K562 (cell line): Measurements from ENCODE around the gene ME3. TPM values are rescaled to one million over a fixed set of nuclear protein-coding genes. Genes with fewer than 3 reads are reported as not detected.
A peak's percentile ranks its signal among the peaks of the same experiment; 100 is the strongest.

Experiments used
- ATAC-seq: fragments of 200-7000 bp; cut with Tn5 transposase; 3 replicates; pipeline ENCODE4 v1.9.1; 2020; ENCODE audit warnings: moderate library complexity
- BruUV-seq: library from RNA; stranded (reverse); fragments of 400-500 nt; replicated peaks from 2 replicates; lab custom pipeline; 2021; lab: Mats Ljungman, UMichigan
- CTCF ChIA-PET: fragments of 300-600 bp; formaldehyde crosslinking; extraction: SDS; loops from one replicate; lab custom pipeline; 2021; ENCODE audit warnings: low intra/inter-chr PET ratio; lab: Yijun Ruan, JAX
- POLR2A ChIA-PET: fragments of 300-600, 350-650 bp; sonication (Branson Sonifier 250); formaldehyde crosslinking; extraction: SDS; loops from one replicate; lab custom pipeline; 2021; ENCODE audit warnings: antibody characterized with exemption, inconsistent platforms; lab: Yijun Ruan, JAX
- DNase-seq, 4 experiments: peaks; one replicate each; pipeline versions ENCODE4 v3.0.0 to v3.0.0-alpha.2; 2011 to 2018; ENCODE audit warnings: low spot score in 3 of 4, mixed read lengths in 3 of 4; ENCODE audit errors: extremely low read depth in 1 of 4
- FAIRE-seq: peaks from 2 replicates; lab custom pipeline; 2011; peaks lifted over from hg19 to GRCh38; lab: Jason Lieb, UNC
- H2AFZ ChIP-seq: 2 replicates; pipeline ENCODE4 v1.6.0; 2011; ENCODE audit warnings: low read depth, low read length, control low read depth, inconsistent platforms
- H3K27ac ChIP-seq: fragments of 200-600 bp; 3 replicates; pipeline ENCODE4 v1.8.0; 2011; ENCODE audit warnings: low read depth, mild to moderate bottlenecking, control low read depth, inconsistent platforms, low read length, moderate library complexity, mixed read lengths; ENCODE audit errors: extremely low read depth
- H3K27me3 ChIP-seq, 2 experiments: fragments of 300-600 bp in 1 of 2; 2 replicates in 1 of 2; 3 replicates in 1 of 2; pipeline versions ENCODE4 v1.6.0 to v1.8.0; 2011; ENCODE audit warnings: inconsistent platforms in 2 of 2, low read length in 2 of 2, mild to moderate bottlenecking in 1 of 2, mixed read lengths in 1 of 2, moderate library complexity in 1 of 2; ENCODE audit not compliant: control insufficient read depth in 2 of 2, insufficient read depth in 2 of 2
- H3K36me3 ChIP-seq: fragments of 300-600 bp; 3 replicates; pipeline ENCODE4 v1.8.0; 2011; ENCODE audit warnings: mild to moderate bottlenecking, low read length, inconsistent platforms; ENCODE audit not compliant: control insufficient read depth, insufficient read depth
- H3K4me1 ChIP-seq, 2 experiments: fragments of 200-600 bp in 1 of 2; replicated peaks in 1 of 2; 2 replicates in 1 of 2; 3 replicates in 1 of 2; pipeline versions ENCODE4 v1.5.1 to v1.8.0; 2011; ENCODE audit warnings: inconsistent platforms in 2 of 2, low read length in 2 of 2, mild to moderate bottlenecking in 1 of 2, mixed read lengths in 1 of 2, moderate library complexity in 1 of 2; ENCODE audit not compliant: control insufficient read depth in 2 of 2, insufficient read depth in 2 of 2
- H3K4me2 ChIP-seq: 2 replicates; pipeline ENCODE4 v1.6.1; 2011; ENCODE audit warnings: low read length, control low read depth, inconsistent platforms, mixed read lengths; ENCODE audit not compliant: insufficient read depth
- H3K4me3 ChIP-seq: fragments of 200-600 bp; sonication (generic), shearing (Covaris generic); 2 replicates; pipeline ENCODE4 v1.5.1; 2016; ENCODE audit warnings: control low read depth, inconsistent platforms
- H3K79me2 ChIP-seq: fragments of 200-600 bp; 3 replicates; pipeline ENCODE4 v1.8.0; 2011; ENCODE audit warnings: low read length, inconsistent platforms; ENCODE audit not compliant: control insufficient read depth, insufficient read depth
- H3K9ac ChIP-seq, 2 experiments: 2 replicates each; pipeline versions ENCODE4 v1.6.0 to v1.6.1; 2011; ENCODE audit warnings: low read depth in 2 of 2, low read length in 2 of 2, control low read depth in 1 of 2, inconsistent platforms in 1 of 2, mild to moderate bottlenecking in 1 of 2, mixed read lengths in 1 of 2; ENCODE audit not compliant: insufficient read depth in 1 of 2
- H3K9me1 ChIP-seq: one replicate; pipeline ENCODE4 v1.6.0; 2011; ENCODE audit warnings: inconsistent platforms, mild to moderate bottlenecking, low read length, moderate library complexity; ENCODE audit not compliant: control insufficient read depth, insufficient read depth
- H3K9me3 ChIP-seq: replicated peaks from 2 replicates; pipeline ENCODE4 v1.5.1; 2011; ENCODE audit warnings: low read depth, low read length, inconsistent platforms; ENCODE audit not compliant: control insufficient read depth, insufficient read depth
- H4K20me1 ChIP-seq: replicated peaks from 2 replicates; pipeline ENCODE4 v1.6.1; 2011; ENCODE audit warnings: low read length, inconsistent platforms, mixed read lengths; ENCODE audit not compliant: control insufficient read depth, insufficient read depth
- CC2D1A ChIP-seq: fragments of 450-650 bp; IDR thresholded peaks from 2 replicates; pipeline ENCODE4 v1.6.1; 2017; ENCODE audit warnings: mild to moderate bottlenecking
- CHCHD3 ChIP-seq: fragments of 250-450 bp; sonication (Bioruptor Pico); IDR thresholded peaks from 2 replicates; pipeline ENCODE4 v2.1.2; 2022; ENCODE audit warnings: mild to moderate bottlenecking
- FOXA1 ChIP-seq: fragments of 450-650 bp; IDR thresholded peaks from 2 replicates; pipeline ENCODE4 v1.6.1; 2016; ENCODE audit warnings: mild to moderate bottlenecking, borderline replicate concordance
- GTF2B ChIP-seq: IDR thresholded peaks from 2 replicates; pipeline ENCODE4 v1.6.1; 2011; ENCODE audit not compliant: insufficient read length; ENCODE audit errors: extremely low read depth
- JUND ChIP-seq, 2 experiments: IDR thresholded peaks; 2 replicates in 1 of 2; 3 replicates in 1 of 2; pipeline ENCODE4 v1.6.1; 2011; ENCODE audit warnings: borderline replicate concordance in 2 of 2, low read depth in 2 of 2, low read length in 2 of 2, improper control_type of control experiment in 1 of 2, missing biosample characterization in 1 of 2, missing genetic modification characterization in 1 of 2, missing genetic modification reagents in 1 of 2
- NBN ChIP-seq: fragments of 450-650 bp; IDR thresholded peaks from 2 replicates; pipeline ENCODE4 v1.6.1; 2016; ENCODE audit warnings: low read depth, mild to moderate bottlenecking
- POLR2B ChIP-seq: fragments of 450-650 bp; IDR thresholded peaks from 2 replicates; pipeline ENCODE4 v1.6.1; 2018; ENCODE audit warnings: low read depth; ENCODE audit not compliant: partially characterized antibody
- SAFB2 ChIP-seq: fragments of 200-400 bp; formaldehyde crosslinking; IDR thresholded peaks from 2 replicates; pipeline ENCODE4 v1.6.1; 2018; ENCODE audit warnings: borderline replicate concordance, low read length, low read depth, moderate library complexity; ENCODE audit not compliant: severe bottlenecking
- SIN3B ChIP-seq: fragments of 450-650 bp; IDR thresholded peaks from 2 replicates; pipeline ENCODE4 v1.6.1; 2017; ENCODE audit warnings: low read depth, mild to moderate bottlenecking, moderate library complexity
- ZNF408 ChIP-seq: fragments of 250-450 bp; sonication (Bioruptor Pico); IDR thresholded peaks from 2 replicates; pipeline ENCODE4 v1.4.0; 2020; ENCODE audit warnings: low read depth, mild to moderate bottlenecking, moderate library complexity
- ZNF830 ChIP-seq: fragments of 250-450 bp; sonication (Bioruptor Pico); IDR thresholded peaks from 2 replicates; pipeline ENCODE4 v1.5.0; 2021; ENCODE audit warnings: mild to moderate bottlenecking
- WGBS: fragments of 100-300 bp; shearing (Covaris generic); methylation state at CpG from one replicate; pipeline ENCODE4 v1.1.6; 2016; ENCODE audit warnings: low coverage, mixed read lengths; ENCODE audit not compliant: insufficient coverage; ENCODE audit errors: missing lambda C conversion rate; 5-methylcytosine and 5-hydroxymethylcytosine counted together
- in situ Hi-C: fragments of 300-500 bp; cut with MboI; formaldehyde crosslinking; loops from 4 replicates; pipeline ENCODE4 v1.15.0; 2018; ENCODE audit warnings: inconsistent platforms, mixed read lengths
- intact Hi-C: fragments of 100-400 bp; cut with micrococcal nuclease; formaldehyde crosslinking; loops from 2 replicates; pipeline ENCODE4 v1.14.2; 2022
- polyA plus RNA-seq, 8 experiments: library from polyadenylated mRNA; depleted of rRNA in 4 of 8; stranded (reverse) in 5 of 8; unstranded in 3 of 8; fragments of >200 nt; fragmentation: Nextera tagmentation in 2 of 8; fragmentation: Illumina TruSeq in 1 of 8; extraction: Ambion mirVana in 2 of 8; extraction: Trizol in 1 of 8; gene quantifications; 2 replicates each; pipeline versions ENCODE4 v1.2.1 to v1.2.3, GENCODE V29; 2011 to 2014; ENCODE audit warnings: inconsistent platforms in 1 of 8, missing spikeins in 1 of 8
- total RNA-seq, 7 experiments: library from RNA; depleted of rRNA in 6 of 7; stranded (reverse); fragments of >200 nt in 6 of 7; fragmentation: Illumina TruSeq in 2 of 7; extraction: Trizol in 2 of 7; gene quantifications; 2 replicates each; pipeline versions ENCODE4 v1.2.1 to v1.2.3, GENCODE V29; 2011 to 2021; ENCODE audit warnings: low replicate concordance in 1 of 7

ME3 gene
- total and polyA plus RNA-seq, 9 of the 15 experiments (the other 6 are each of a cell fraction or from before 2014, with no cell fraction given): not detected

- H3K9me1 ChIP-seq: no peaks in the 10 kb centered on the region
- H2AFZ ChIP-seq: 0 out of 2 replicates have a peak overlapping the region, but pooled peaks have one; percentile 46
- H4K20me1 ChIP-seq: no peaks in the 10 kb centered on the region
- WGBS: 12% methylated on average over 2 of the region's 2 CpGs
- BruUV-seq: no TSS peak
- peak overlapping the region; percentile 19; the same call in 1 of the 2 replicates for H3K4me2 ChIP-seq
- CTCF ChIA-PET: no interaction called here
- no peak overlapping the region for H3K4me3 ChIP-seq
- DNase-seq (no peak), ATAC-seq (no peak), FAIRE-seq (no peak)
- peaks cover 0 to 6% of the 10 kb centered on the region in 2 experiments; a peak in 2 of 5 replicates for H3K4me1 ChIP-seq
- no peaks in the 10 kb centered on the region for H3K9me3 ChIP-seq
- in situ Hi-C loops (no loop called here), intact Hi-C loops (no loop called here)
- no peaks in the 10 kb centered on the region for H3K36me3 ChIP-seq
- no peak overlapping the region for H3K9ac ChIP-seq
- POLR2A ChIA-PET: interaction anchor here (1.2 to 1.7 kb wide), 2 partner anchors 11 to 13 kb away, joined by 3 to 5 read pairs; no protein-coding TSS in a partner anchor
- TF ChIP-seq ZNF830 (CRISPR knock-in tag) (no peak), SAFB2 (no peak)
- H3K27ac ChIP-seq: no peak overlapping the region; the same call in 2 of the 3 replicates
- H3K27me3 ChIP-seq: peaks cover 0 to 8% of the 10 kb centered on the region in 2 experiments; a peak in 2 of 5 replicates
- no peaks in the 10 kb centered on the region for H3K79me2 ChIP-seq
Observed at GRCh38 chr11:86558841-86559240, 113.6 kb downstream of the ME3 start.

- Histone ChIP-seq H3K79me2 (no peaks in the 10 kb centered on the region), H3K9me1 (no peaks in the 10 kb centered on the region), H3K4me1 (peaks cover 0 to 6% of the 10 kb centered on the region in 2 experiments; a peak in 2 of 5 replicates), H3K4me3 (no peak overlapping the region), H3K27me3 (peaks cover 0 to 14% of the 10 kb centered on the region in 2 experiments; a peak in 2 of 5 replicates), H3K36me3 (no peaks in the 10 kb centered on the region), H3K9me3 (no peaks in the 10 kb centered on the region), H4K20me1 (no peaks in the 10 kb centered on the region), H2AFZ (no peak overlapping the region), H3K27ac (no peak overlapping the region), H3K4me2 (no peak overlapping the region), H3K9ac (no peak overlapping the region)
- in situ Hi-C loops (no loop called here), intact Hi-C loops (no loop called here)
- WGBS: 0% methylated on average over 1 of the region's 1 CpG
- ATAC-seq (no peak), FAIRE-seq (no peak), DNase-seq (no peak)
- TF ChIP-seq CC2D1A (no peak), GTF2B (no peak), SIN3B (no peak), POLR2B (no peak), NBN (no peak), ZNF408 (CRISPR knock-in tag) (no peak), CHCHD3 (CRISPR knock-in tag) (no peak), JUND (IDR thresholded peaks at IDR 0.05; ENCODE audit: borderline replicate concordance, low read depth, low read length) (no peak), JUND (tag; IDR thresholded peaks at IDR 0.05; ENCODE audit: borderline replicate concordance, low read depth, low read length) (no peak), FOXA1 (no peak)
- ChIA-PET POLR2A (interaction anchor here (0.6 to 1.7 kb wide), 2 partner anchors 11 to 27 kb away, joined by 4 to 5 read pairs; no protein-coding TSS in a partner anchor), CTCF (no interaction called here)
- BruUV-seq: no TSS peak
Observed at GRCh38 chr11:86558207-86558606, 114.2 kb downstream of the ME3 start.
